PC-3 (cell line): Measurements from ENCODE around the gene TANGO2. TPM values are rescaled to one million over a fixed set of nuclear protein-coding genes. Genes with fewer than 3 reads are reported as not detected.

Experiments used
- ATAC-seq: fragments of 200-7000 bp; cut with Tn5 transposase; 2 replicates; pipeline ENCODE4 v1.9.1; 2020; ENCODE audit warnings: mild to moderate bottlenecking, moderate library complexity
- BruUV-seq: library from RNA; stranded (reverse); fragments of 400-500 nt; replicated peaks from 2 replicates; lab custom pipeline; 2021; lab: Mats Ljungman, UMichigan
- CTCF ChIA-PET: fragments of 300-600 bp; sonication (Branson Sonifier 250); formaldehyde crosslinking; loops from one replicate; lab custom pipeline; 2022; ENCODE audit warnings: antibody characterized with exemption; lab: Charles Lee
- POLR2A ChIA-PET: fragments of 300-600 bp; sonication (Branson Sonifier 250); formaldehyde crosslinking; loops from one replicate; lab custom pipeline; 2022; ENCODE audit warnings: antibody characterized with exemption; ENCODE audit not compliant: unreplicated experiment; lab: Charles Lee
- DNase-seq: peaks from one replicate; pipeline ENCODE4 v3.0.0-alpha.2; 2015
- H2AFZ ChIP-seq: fragments of 300-600 bp; sonication (generic); 2 replicates; pipeline ENCODE4 v1.6.0; 2016; ENCODE audit warnings: antibody characterized with exemption, low read length
- H3F3A ChIP-seq: fragments of 300-600 bp; sonication (generic); one replicate; pipeline ENCODE4 v1.6.0; 2017; ENCODE audit warnings: antibody characterized with exemption, low read length, control low read depth, mild to moderate bottlenecking; ENCODE audit not compliant: unreplicated experiment
- H3K27ac ChIP-seq: fragments of 300-600 bp; sonication (generic); 2 replicates; pipeline ENCODE4 v1.5.1; 2016; ENCODE audit warnings: mild to moderate bottlenecking, low read length
- H3K27me3 ChIP-seq: fragments of 300-600 bp; sonication (generic); 2 replicates; pipeline ENCODE4 v1.6.1; 2016; ENCODE audit warnings: low read length, mixed read lengths
- H3K36me3 ChIP-seq: fragments of 300-600 bp; sonication (generic); 2 replicates; pipeline ENCODE4 v1.6.1; 2016; ENCODE audit warnings: low read depth, mixed run types, low read length, mixed read lengths
- H3K4me1 ChIP-seq: fragments of 300-600 bp; sonication (generic); 2 replicates; pipeline ENCODE4 v1.5.1; 2016; ENCODE audit warnings: low read length; ENCODE audit not compliant: insufficient read depth
- H3K4me2 ChIP-seq: fragments of 300-600 bp; sonication (generic); 2 replicates; pipeline ENCODE4 v1.6.0; 2016; ENCODE audit warnings: low read length
- H3K4me3 ChIP-seq: fragments of 300-600 bp; sonication (generic); 2 replicates; pipeline ENCODE4 v1.5.1; 2016; ENCODE audit warnings: mild to moderate bottlenecking, low read length, mixed read lengths
- H3K79me2 ChIP-seq: fragments of 300-600 bp; sonication (generic); 2 replicates; pipeline ENCODE4 v1.6.1; 2017; ENCODE audit warnings: low read length, mixed read lengths
- H3K9ac ChIP-seq: fragments of 300-600 bp; sonication (generic); 2 replicates; pipeline ENCODE4 v1.6.0; 2016; ENCODE audit warnings: mild to moderate bottlenecking, low read length
- H3K9me2 ChIP-seq: fragments of 300-600 bp; sonication (generic); replicated peaks from 2 replicates; pipeline ENCODE4 v1.6.1; 2016; ENCODE audit warnings: mixed run types, low read length, mixed read lengths
- H3K9me3 ChIP-seq: fragments of 300-600 bp; sonication (generic); 2 replicates; pipeline ENCODE4 v1.6.1; 2016; ENCODE audit warnings: low read length, mixed read lengths
- H4K20me1 ChIP-seq: fragments of 300-600 bp; sonication (generic); 2 replicates; pipeline ENCODE4 v1.6.1; 2016; ENCODE audit warnings: low read length, mixed read lengths
- CTCF ChIP-seq: fragments of 300-600 bp; sonication (generic); conservative IDR thresholded peaks from 2 replicates; pipeline ENCODE4 v1.5.1; 2017; ENCODE audit warnings: antibody characterized with exemption, low read depth, mild to moderate bottlenecking, low read length
- EZH2 ChIP-seq: fragments of 300-600 bp; sonication (generic); IDR thresholded peaks from one replicate; pipeline ENCODE4 v1.6.1; 2017; ENCODE audit warnings: antibody characterized with exemption, mild to moderate bottlenecking, low read length; ENCODE audit not compliant: unreplicated experiment
- EZH2phosphoT487 ChIP-seq: fragments of 300-600 bp; sonication (generic); IDR thresholded peaks from 2 replicates; pipeline ENCODE4 v1.6.1; 2018; ENCODE audit warnings: mild to moderate bottlenecking, antibody characterized with exemption, low read length, borderline replicate concordance
- intact Hi-C: fragments of 100-400 bp; cut with micrococcal nuclease; formaldehyde crosslinking; loops from 2 replicates; pipeline ENCODE4 v1.9.0; 2023
- microRNA-seq: library from miRNA; unstranded; fragments of <30 nt; microRNA quantifications from one replicate; pipeline ENCODE4 v1.1.0, GENCODE V29; 2020; ENCODE audit not compliant: unreplicated experiment
- total RNA-seq: library from RNA; depleted of rRNA; stranded (reverse); fragments of >200 nt; gene quantifications from 2 replicates; pipeline ENCODE4 v1.2.3, GENCODE V29; 2014; rRNA removed

The TANGO2 gene
- total RNA-seq, 1 experiment from 2014 or later = 23.5 TPM

GRCh38 chr22:20116376-20116950 lies 95.6 kb downstream of the TANGO2 start:
- H3K36me3 ChIP-seq = peaks cover 26% of the 10 kb centered on the region
- ATAC-seq = no peak; the same call in 1 of the 2 replicates
- BruUV-seq = no TSS peak

More at GRCh38 chr22:20116376-20116950, 95.6 kb downstream of the TANGO2 start:
- no peaks in the 10 kb centered on the region for H4K20me1 ChIP-seq
- CTCF ChIA-PET = interaction anchor here (0.5 kb wide), 1 partner anchor 302 kb away, joined by 6 read pairs; no protein-coding TSS in a partner anchor
- peaks cover 67% of the 10 kb centered on the region for H3K79me2 ChIP-seq
- H3K9me3 ChIP-seq = no peaks in the 10 kb centered on the region
- H3K4me1 ChIP-seq = peaks cover 24% of the 10 kb centered on the region
- no peak for DNase-seq
- TF ChIP-seq EZH2phosphoT487 = no peak
- TF ChIP-seq CTCF = no peak
- no peak for TF ChIP-seq EZH2
- no peak overlapping the region for H3K27ac ChIP-seq
- H3K9me2 ChIP-seq = no peaks in the 10 kb centered on the region
- H3K4me3 ChIP-seq = peak overlapping the region; percentile 95
- peak overlapping the region; percentile 77 for H2AFZ ChIP-seq
- POLR2A ChIA-PET = no interaction called here
- intact Hi-C loops = loop anchor here (2.0 kb wide), 1 partner anchor 36 kb away; the partner anchor contains the start of gene DGCR8
- H3K27me3 ChIP-seq = no peaks in the 10 kb centered on the region
- H3K4me2 ChIP-seq = peak overlapping the region; percentile 91
- H3F3A ChIP-seq = no peaks in the 10 kb centered on the region
- H3K9ac ChIP-seq = peak overlapping the region; percentile 100

Small RNA genes within 50 kb of the gene (microRNA-seq; reads per million reads assigned to microRNA genes)
- gene MIR185 = 487 reads per million, percentile 81 among the genes with 10 or more reads in this experiment
- gene MIR6816 = not detected

Other genes starting within 250 kb of the TANGO2 start
- 27.0 and 28.8 TPM in 2 replicates for gene GNB1L, start 166.2 kb upstream of the TANGO2 start, total RNA-seq
- 7.8 and 12.2 TPM in 2 replicates for gene RTL10, start 166.2 kb upstream of the TANGO2 start, total RNA-seq
- 204 and 205 TPM in 2 replicates for gene COMT, start 79.3 kb upstream of the TANGO2 start, total RNA-seq
- gene TXNRD2, start 79.3 kb upstream of the TANGO2 start, total RNA-seq = 23.0 and 32.1 TPM in 2 replicates
- 19.7 and 20.0 TPM in 2 replicates for gene ARVCF, start 4.3 kb upstream of the TANGO2 start, total RNA-seq
- 41.7 and 43.6 TPM in 2 replicates for gene DGCR8, start 59.1 kb downstream of the TANGO2 start, total RNA-seq
- 356 and 411 TPM in 2 replicates for gene RANBP1, start 95.0 kb downstream of the TANGO2 start, total RNA-seq
- 58.9 and 62.1 TPM in 2 replicates for gene TRMT2A, start 96.1 kb downstream of the TANGO2 start, total RNA-seq
- gene ZDHHC8, start 110.7 kb downstream of the TANGO2 start, total RNA-seq = 24.6 and 26.8 TPM in 2 replicates
- gene CCDC188, start 129.9 kb downstream of the TANGO2 start, total RNA-seq = not detected in 2 replicates
- gene RTN4R, start 247.2 kb downstream of the TANGO2 start, total RNA-seq = 10.4 and 12.2 TPM in 2 replicates